ENCODE measurements around the gene NCAM2. TPM values are rescaled to one million over a fixed set of nuclear protein-coding genes. Genes with fewer than 3 reads are reported as not detected.
"Not testable (repeated sequence)": the region's sequence is repeated elsewhere in the genome, so short reads cannot be mapped to it uniquely, and the experiment has no call there.

The NCAM2 gene
- total and polyA plus RNA-seq, 4 donors, result 0.45 to 11.7 (median 5.8) TPM

GRCh38 chr21:21401444-21401843 is 403.2 kb downstream of the NCAM2 start:
- no peak for ATAC-seq (ENCODE audit: insufficient read depth, low FRiP score)
- Histone ChIP-seq H3K4me3 (no peak overlapping the region), H3K9me3 (ENCODE audit: control insufficient read depth in 4 of 4, insufficient read depth in 3 of 4, low read length in 3 of 4) (peaks cover 0 to 10% (median 5%) of the 10 kb centered on the region in 4 donors)

GRCh38 chr21:21402187-21402586 is 404.0 kb downstream of the NCAM2 start:
- WGBS, 2 donors, result 72 to 77% methylated on average over 3 of the region's 3 CpGs
- H3K4me1 ChIP-seq (ENCODE audit: control insufficient read depth in 5 of 5, insufficient read depth in 5 of 5, low read length in 5 of 5); H3K9me3 ChIP-seq (ENCODE audit: control insufficient read depth in 4 of 4, insufficient read depth in 3 of 4, low read length in 3 of 4); H3K9ac ChIP-seq (ENCODE audit: insufficient read depth in 1 of 2, low read length in 2 of 2); DNase-seq; H3K4me3 ChIP-seq; ATAC-seq (ENCODE audit: insufficient read depth, low FRiP score); H3K27ac ChIP-seq (ENCODE audit: low read depth in 1 of 2, low read length in 1 of 2); H3K36me3 ChIP-seq (ENCODE audit: control insufficient read depth in 4 of 4, insufficient read depth in 4 of 4, low read length in 4 of 4); H3K27me3 ChIP-seq (ENCODE audit: control insufficient read depth in 3 of 3, insufficient read depth in 3 of 3, low read length in 2 of 3): not testable (repeated sequence)

More at GRCh38 chr21:21401444-21401843, 403.2 kb downstream of the NCAM2 start:
- H3K27ac ChIP-seq (ENCODE audit: low read depth in 1 of 2, low read length in 1 of 2), result no peak overlapping the region
- DNase-seq, result no peak
- H3K4me1 ChIP-seq (ENCODE audit: control insufficient read depth in 5 of 5, insufficient read depth in 5 of 5, low read length in 5 of 5), result no peaks in the 10 kb centered on the region
- no peaks in the 10 kb centered on the region for H3K27me3 ChIP-seq (ENCODE audit: control insufficient read depth in 3 of 3, insufficient read depth in 3 of 3, low read length in 2 of 3)
- no peak for TF ChIP-seq CTCF (IDR thresholded peaks at IDR 0.05; ENCODE audit: control extremely low read depth, extremely low read depth)
- no peak overlapping the region for H3K9ac ChIP-seq (ENCODE audit: insufficient read depth in 1 of 2, low read length in 2 of 2)
- H3K36me3 ChIP-seq (ENCODE audit: control insufficient read depth in 4 of 4, insufficient read depth in 4 of 4, low read length in 4 of 4), result no peaks in the 10 kb centered on the region

DNA sequence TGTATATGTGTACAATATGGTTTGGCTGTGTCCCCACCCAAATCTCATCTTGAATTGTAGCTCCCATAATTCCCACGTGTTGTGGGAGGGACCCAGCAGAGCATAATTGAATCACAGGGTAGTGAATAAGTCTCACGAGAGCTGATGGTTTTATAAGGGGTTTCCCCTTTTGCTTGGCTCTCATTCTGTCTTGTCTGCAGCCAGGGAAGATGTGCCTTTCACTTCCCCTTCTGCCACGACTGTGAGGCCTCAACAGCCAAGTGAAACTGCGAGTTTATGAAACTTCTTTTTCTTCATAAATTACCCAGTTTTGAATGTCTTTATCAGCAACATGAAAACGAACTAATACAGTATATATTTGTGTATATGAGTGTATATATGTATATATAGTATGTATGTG is 406.1 kb downstream of the NCAM2 start:
- not testable (repeated sequence) for H3K9me3 ChIP-seq (ENCODE audit: control insufficient read depth in 4 of 4, insufficient read depth in 3 of 4, low read length in 3 of 4); DNase-seq; H3K4me1 ChIP-seq (ENCODE audit: control insufficient read depth in 5 of 5, insufficient read depth in 5 of 5, low read length in 5 of 5); H3K9ac ChIP-seq (ENCODE audit: insufficient read depth in 1 of 2, low read length in 2 of 2); ATAC-seq (ENCODE audit: insufficient read depth, low FRiP score); H3K27ac ChIP-seq (ENCODE audit: low read depth in 1 of 2, low read length in 1 of 2); H3K27me3 ChIP-seq (ENCODE audit: control insufficient read depth in 3 of 3, insufficient read depth in 3 of 3, low read length in 2 of 3); H3K36me3 ChIP-seq (ENCODE audit: control insufficient read depth in 4 of 4, insufficient read depth in 4 of 4, low read length in 4 of 4); H3K4me3 ChIP-seq
- WGBS, 2 donors, result 57 to 63% methylated on average over 5 of the region's 5 CpGs

DNA sequence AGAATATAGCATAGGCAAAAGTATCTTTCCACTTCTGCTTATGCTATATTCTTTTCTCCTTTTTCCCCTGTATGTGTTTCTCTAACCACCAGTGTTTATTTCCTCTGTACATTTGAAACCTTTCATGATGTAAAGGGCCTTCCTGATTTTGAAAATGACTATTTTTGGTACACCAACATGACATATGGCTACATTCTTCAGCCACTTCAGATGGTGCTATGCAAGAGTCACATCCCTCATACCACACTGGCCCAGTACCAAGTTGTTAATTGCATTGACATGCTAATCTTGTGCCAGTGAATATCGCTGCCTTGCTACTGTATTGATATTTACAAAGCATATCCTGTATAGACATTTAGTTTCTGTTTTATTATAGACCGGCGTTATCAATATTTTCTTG is 408.7 kb downstream of the NCAM2 start:
- Histone ChIP-seq H3K27me3 (ENCODE audit: control insufficient read depth in 3 of 3, insufficient read depth in 3 of 3, low read length in 2 of 3) (no peaks in the 10 kb centered on the region), H3K4me3 (no peak overlapping the region), H3K4me1 (ENCODE audit: control insufficient read depth in 5 of 5, insufficient read depth in 5 of 5, low read length in 5 of 5) (no peaks in the 10 kb centered on the region), H3K36me3 (ENCODE audit: control insufficient read depth in 4 of 4, insufficient read depth in 4 of 4, low read length in 4 of 4) (no peaks in the 10 kb centered on the region), H3K9ac (ENCODE audit: insufficient read depth in 1 of 2, low read length in 2 of 2) (no peak overlapping the region), H3K27ac (ENCODE audit: low read depth in 1 of 2, low read length in 1 of 2) (no peak overlapping the region), H3K9me3 (ENCODE audit: control insufficient read depth in 4 of 4, insufficient read depth in 3 of 4, low read length in 3 of 4) (peaks cover 0 to 3% (median 0%) of the 10 kb centered on the region in 4 donors)
- no peak for TF ChIP-seq CTCF (IDR thresholded peaks at IDR 0.05; ENCODE audit: control extremely low read depth, extremely low read depth)
- DNase-seq (no peak), ATAC-seq (ENCODE audit: insufficient read depth, low FRiP score) (no peak)
- 83 to 90% methylated on average over 3 of the region's 3 CpGs for WGBS, 2 donors

GRCh38 chr21:21412096-21412495 is 413.9 kb downstream of the NCAM2 start:
- no peak for TF ChIP-seq CTCF (IDR thresholded peaks at IDR 0.05; ENCODE audit: control extremely low read depth, extremely low read depth)
- no peaks in the 10 kb centered on the region for H3K9me3 ChIP-seq (ENCODE audit: control insufficient read depth in 4 of 4, insufficient read depth in 3 of 4, low read length in 3 of 4)
- H3K4me1 ChIP-seq (ENCODE audit: control insufficient read depth in 5 of 5, insufficient read depth in 5 of 5, low read length in 5 of 5), result no peaks in the 10 kb centered on the region
- ATAC-seq (ENCODE audit: insufficient read depth, low FRiP score) (no peak), DNase-seq (no peak)
- H3K9ac ChIP-seq (ENCODE audit: insufficient read depth in 1 of 2, low read length in 2 of 2), result no peak overlapping the region
- no peaks in the 10 kb centered on the region for H3K27me3 ChIP-seq (ENCODE audit: control insufficient read depth in 3 of 3, insufficient read depth in 3 of 3, low read length in 2 of 3)
- H3K36me3 ChIP-seq (ENCODE audit: control insufficient read depth in 4 of 4, insufficient read depth in 4 of 4, low read length in 4 of 4), result no peaks in the 10 kb centered on the region
- WGBS, 2 donors, result 76 to 85% methylated on average over 6 of the region's 6 CpGs
- H3K27ac ChIP-seq (ENCODE audit: low read depth in 1 of 2, low read length in 1 of 2), result no peak overlapping the region
- no peak overlapping the region for H3K4me3 ChIP-seq
